Measurements from ENCODE around the gene MARS1.

MARS1 gene

DNA sequence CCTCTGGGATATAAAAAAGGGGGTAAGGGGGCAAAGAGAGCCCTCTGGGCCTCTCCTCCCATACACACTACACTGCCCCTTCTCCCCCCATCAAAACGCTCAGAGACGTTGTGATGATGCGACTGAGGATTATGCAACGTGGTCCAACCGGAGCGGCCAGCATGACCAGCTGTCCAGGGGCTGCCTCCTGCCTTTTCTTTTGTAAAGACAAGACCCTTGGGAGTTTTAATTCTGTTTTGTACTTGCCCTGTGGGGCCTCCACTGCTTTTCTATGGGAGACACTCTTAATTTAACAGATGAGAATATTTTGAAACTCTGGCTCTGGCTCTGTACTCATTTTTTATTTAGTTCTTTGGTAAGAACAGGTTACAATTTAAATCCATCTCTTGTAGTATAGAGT, 42.0 kb downstream of the MARS1 start:
- peaks cover 88% of the 10 kb centered on the region for H3K36me3 ChIP-seq (ENCODE audit: insufficient read depth, low read length)
- H2AFZ ChIP-seq (ENCODE audit: low read depth, low read length), result no peak overlapping the region
- no peaks in the 10 kb centered on the region for H3K27me3 ChIP-seq (ENCODE audit: insufficient read depth, low read length)
- H3K4me3 ChIP-seq (ENCODE audit: low read length), result no peak overlapping the region
- H3K4me1 ChIP-seq (ENCODE audit: insufficient read depth, low read length), result peaks cover 7% of the 10 kb centered on the region
- no peaks in the 10 kb centered on the region for H3K9me3 ChIP-seq (ENCODE audit: low read length)

- peaks cover 91% of the 10 kb centered on the region for H3K36me3 ChIP-seq (ENCODE audit: insufficient read depth, low read length)
- no peaks in the 10 kb centered on the region for H3K9me3 ChIP-seq (ENCODE audit: low read length)
- H3K4me1 ChIP-seq (ENCODE audit: insufficient read depth, low read length), result no peaks in the 10 kb centered on the region
- no peak overlapping the region for H2AFZ ChIP-seq (ENCODE audit: low read depth, low read length)
- no peak overlapping the region for H3K4me3 ChIP-seq (ENCODE audit: low read length)
- H3K27me3 ChIP-seq (ENCODE audit: insufficient read depth, low read length), result no peaks in the 10 kb centered on the region
These were observed 42.7 kb downstream of the MARS1 start for GRCh38 chr12:57530396-57531142.

DNA sequence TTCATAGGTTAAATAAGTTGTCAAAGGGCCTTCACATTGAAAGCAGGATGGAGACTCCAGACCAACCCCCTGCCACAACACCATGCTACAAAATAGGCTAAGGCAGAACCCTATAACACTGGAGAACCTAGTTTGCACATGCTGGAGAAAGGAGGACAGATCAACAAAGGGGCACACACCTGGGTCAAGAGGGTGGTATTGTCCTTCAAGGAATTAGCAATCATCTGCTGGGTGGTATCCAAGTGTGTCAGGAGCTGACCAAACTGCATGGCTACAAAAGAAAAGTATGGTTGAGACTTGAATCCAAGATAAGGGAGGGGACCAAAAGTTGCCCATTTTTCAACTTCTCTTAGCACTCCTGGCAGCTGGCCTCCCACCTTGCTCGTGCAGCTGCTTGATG, 44.0 kb downstream of the MARS1 start:
- H3K27me3 ChIP-seq (ENCODE audit: insufficient read depth, low read length), result no peaks in the 10 kb centered on the region
- peaks cover 88% of the 10 kb centered on the region for H3K36me3 ChIP-seq (ENCODE audit: insufficient read depth, low read length)
- no peaks in the 10 kb centered on the region for H3K4me1 ChIP-seq (ENCODE audit: insufficient read depth, low read length)
- H2AFZ ChIP-seq (ENCODE audit: low read depth, low read length), result no peak overlapping the region
- no peaks in the 10 kb centered on the region for H3K9me3 ChIP-seq (ENCODE audit: low read length)
- H3K4me3 ChIP-seq (ENCODE audit: low read length), result no peak overlapping the region

DNA sequence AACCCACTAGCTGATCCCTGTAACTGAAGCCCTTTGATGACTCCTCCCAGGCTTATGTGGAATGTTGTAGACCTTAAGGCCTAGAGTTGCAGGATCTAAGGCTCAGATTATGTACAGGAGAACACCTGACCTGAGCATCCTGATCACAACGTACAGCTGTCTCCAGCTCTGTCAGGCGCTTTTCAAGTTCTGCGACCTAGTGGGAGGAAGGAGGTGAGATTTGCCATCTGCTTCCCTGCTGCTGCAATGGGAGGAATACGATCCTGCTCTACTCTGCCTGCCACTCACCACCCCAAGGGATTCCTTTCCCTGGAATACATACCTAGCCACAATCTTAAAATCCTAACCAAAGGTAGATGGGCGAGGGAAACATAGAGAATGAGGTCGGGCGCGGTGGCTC, 45.2 kb downstream of the MARS1 start:
- Histone ChIP-seq H3K4me3 (ENCODE audit: low read length) (no peak overlapping the region), H3K9me3 (ENCODE audit: low read length) (no peaks in the 10 kb centered on the region), H3K4me1 (ENCODE audit: insufficient read depth, low read length) (no peaks in the 10 kb centered on the region), H3K36me3 (ENCODE audit: insufficient read depth, low read length) (peaks cover 85% of the 10 kb centered on the region), H3K27me3 (ENCODE audit: insufficient read depth, low read length) (no peaks in the 10 kb centered on the region), H2AFZ (ENCODE audit: low read depth, low read length) (no peak overlapping the region)

GRCh38 chr12:57534250-57534649, 46.4 kb downstream of the MARS1 start:
- H3K36me3 ChIP-seq (ENCODE audit: insufficient read depth, low read length), result peaks cover 86% of the 10 kb centered on the region

GRCh38 chr12:57534991-57535543, 47.2 kb downstream of the MARS1 start:
- H3K4me3 ChIP-seq (ENCODE audit: low read length), result no peak overlapping the region
- no peak overlapping the region for H2AFZ ChIP-seq (ENCODE audit: low read depth, low read length)
- no peaks in the 10 kb centered on the region for H3K4me1 ChIP-seq (ENCODE audit: insufficient read depth, low read length)
- H3K36me3 ChIP-seq (ENCODE audit: insufficient read depth, low read length), result peaks cover 86% of the 10 kb centered on the region
- H3K27me3 ChIP-seq (ENCODE audit: insufficient read depth, low read length), result no peaks in the 10 kb centered on the region
- no peaks in the 10 kb centered on the region for H3K9me3 ChIP-seq (ENCODE audit: low read length)

More at GRCh38 chr12:57534250-57534649, 46.4 kb downstream of the MARS1 start:
- no peak overlapping the region for H2AFZ ChIP-seq (ENCODE audit: low read depth, low read length)
- no peaks in the 10 kb centered on the region for H3K4me1 ChIP-seq (ENCODE audit: insufficient read depth, low read length)
- no peak overlapping the region for H3K4me3 ChIP-seq (ENCODE audit: low read length)
- no peaks in the 10 kb centered on the region for H3K9me3 ChIP-seq (ENCODE audit: low read length)
- H3K27me3 ChIP-seq (ENCODE audit: insufficient read depth, low read length), result no peaks in the 10 kb centered on the region

- Histone ChIP-seq H2AFZ (ENCODE audit: low read depth, low read length) (no peak overlapping the region), H3K9me3 (ENCODE audit: low read length) (no peaks in the 10 kb centered on the region), H3K4me1 (ENCODE audit: insufficient read depth, low read length) (peaks cover under 1% of the 10 kb centered on the region), H3K4me3 (ENCODE audit: low read length) (no peak overlapping the region), H3K27me3 (ENCODE audit: insufficient read depth, low read length) (no peaks in the 10 kb centered on the region), H3K36me3 (ENCODE audit: insufficient read depth, low read length) (peaks cover 83% of the 10 kb centered on the region)
These were observed 48.1 kb downstream of the MARS1 start for GRCh38 chr12:57535764-57536596.

DNA sequence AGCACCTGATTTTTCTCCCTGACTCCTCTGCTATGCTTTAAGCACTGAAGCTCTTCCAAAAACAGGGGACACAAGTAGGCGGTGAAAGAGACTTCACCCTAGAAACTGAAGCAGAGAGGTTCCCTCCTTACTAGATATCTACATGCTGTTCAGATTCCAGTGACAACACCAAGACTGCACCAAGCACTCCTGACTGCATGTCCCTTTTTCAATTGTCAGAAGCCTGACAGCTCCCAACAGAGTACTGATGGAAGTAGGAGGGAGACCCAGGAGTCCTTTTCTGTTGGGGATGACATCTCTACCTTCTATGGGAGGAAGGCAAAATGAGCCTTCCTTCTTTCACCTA, 48.7 kb downstream of the MARS1 start:
- H3K9me3 ChIP-seq (ENCODE audit: low read length), result no peaks in the 10 kb centered on the region

DNA sequence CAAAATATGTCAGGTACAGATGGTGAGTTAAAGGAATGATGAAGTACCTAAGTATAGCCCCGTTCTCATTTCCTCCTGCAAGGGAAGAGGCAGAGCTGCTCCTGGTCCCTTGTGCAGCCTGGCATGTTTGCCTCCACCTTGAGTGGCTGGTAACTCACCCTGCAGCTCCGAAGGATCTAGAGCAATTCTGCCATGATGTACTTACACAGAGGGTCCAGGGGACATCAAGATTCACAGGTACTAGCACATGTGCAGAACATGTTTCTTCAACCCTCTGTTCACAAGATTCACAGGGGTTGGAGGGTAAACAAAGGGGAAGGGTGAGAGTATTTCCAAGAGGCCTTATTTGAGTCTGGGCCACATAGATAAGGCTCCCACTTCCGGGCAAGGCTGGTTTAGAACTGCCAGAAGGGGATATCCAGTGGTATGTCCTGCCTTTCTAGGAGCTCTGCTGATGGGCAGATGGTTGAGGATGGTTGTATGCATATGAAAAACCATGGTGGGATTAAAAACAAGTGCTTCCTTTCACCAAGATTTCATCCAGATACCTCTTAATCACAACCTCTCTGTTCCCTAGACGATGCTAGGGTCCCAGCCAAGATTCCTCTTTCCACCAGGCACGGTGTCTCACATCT, 51.4 kb downstream of the MARS1 start:
- Histone ChIP-seq H3K27me3 (ENCODE audit: insufficient read depth, low read length) (no peaks in the 10 kb centered on the region), H3K36me3 (ENCODE audit: insufficient read depth, low read length) (peaks cover 56% of the 10 kb centered on the region), H3K4me3 (ENCODE audit: low read length) (no peak overlapping the region), H3K4me1 (ENCODE audit: insufficient read depth, low read length) (peaks cover 9% of the 10 kb centered on the region), H3K9me3 (ENCODE audit: low read length) (no peaks in the 10 kb centered on the region), H2AFZ (ENCODE audit: low read depth, low read length) (no peak overlapping the region)

More for the DNA sequence above, 48.7 kb downstream of the MARS1 start:
- Histone ChIP-seq H2AFZ (ENCODE audit: low read depth, low read length) (no peak overlapping the region), H3K4me3 (ENCODE audit: low read length) (no peak overlapping the region), H3K4me1 (ENCODE audit: insufficient read depth, low read length) (peaks cover 7% of the 10 kb centered on the region), H3K36me3 (ENCODE audit: insufficient read depth, low read length) (peaks cover 77% of the 10 kb centered on the region), H3K27me3 (ENCODE audit: insufficient read depth, low read length) (no peaks in the 10 kb centered on the region)

DNA sequence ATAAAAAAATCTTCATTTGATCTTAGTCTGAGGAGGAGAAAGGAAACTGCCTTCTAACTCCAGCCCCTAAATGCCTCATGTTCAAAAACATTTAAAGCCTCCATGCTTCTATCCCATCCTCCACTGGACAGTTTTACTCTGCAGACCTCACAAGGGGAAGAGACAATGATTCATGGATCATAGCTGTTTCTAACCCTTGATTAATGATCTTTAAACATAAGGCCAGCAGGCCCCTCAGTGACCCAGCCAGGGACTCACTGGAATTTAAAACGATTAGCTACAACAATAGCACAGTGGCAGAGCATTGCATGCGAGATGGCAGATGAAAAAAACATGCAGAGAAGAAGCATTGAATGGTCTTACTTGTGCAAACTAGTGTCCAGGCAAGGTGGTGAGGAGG, 53.1 kb downstream of the MARS1 start:
- Histone ChIP-seq H3K9me3 (ENCODE audit: low read length) (no peaks in the 10 kb centered on the region), H3K4me1 (ENCODE audit: insufficient read depth, low read length) (peaks cover 15% of the 10 kb centered on the region), H3K36me3 (ENCODE audit: insufficient read depth, low read length) (peaks cover 46% of the 10 kb centered on the region), H3K27me3 (ENCODE audit: insufficient read depth, low read length) (no peaks in the 10 kb centered on the region), H2AFZ (ENCODE audit: low read depth, low read length) (no peak overlapping the region), H3K4me3 (ENCODE audit: low read length) (no peak overlapping the region)

GRCh38 chr12:57541717-57542116, 53.8 kb downstream of the MARS1 start:
- H3K4me3 ChIP-seq (ENCODE audit: low read length), result no peak overlapping the region
- H2AFZ ChIP-seq (ENCODE audit: low read depth, low read length), result no peak overlapping the region
- no peaks in the 10 kb centered on the region for H3K9me3 ChIP-seq (ENCODE audit: low read length)
- H3K36me3 ChIP-seq (ENCODE audit: insufficient read depth, low read length), result peaks cover 43% of the 10 kb centered on the region
- no peaks in the 10 kb centered on the region for H3K27me3 ChIP-seq (ENCODE audit: insufficient read depth, low read length)
- peaks cover 20% of the 10 kb centered on the region for H3K4me1 ChIP-seq (ENCODE audit: insufficient read depth, low read length)

GRCh38 chr12:57543581-57543980, 55.7 kb downstream of the MARS1 start:
- H3K4me1 ChIP-seq (ENCODE audit: insufficient read depth, low read length), result peaks cover 20% of the 10 kb centered on the region
- H2AFZ ChIP-seq (ENCODE audit: low read depth, low read length), result no peak overlapping the region
- no peak overlapping the region for H3K4me3 ChIP-seq (ENCODE audit: low read length)
- H3K27me3 ChIP-seq (ENCODE audit: insufficient read depth, low read length), result peaks cover 5% of the 10 kb centered on the region
- H3K36me3 ChIP-seq (ENCODE audit: insufficient read depth, low read length), result peaks cover 29% of the 10 kb centered on the region
- H3K9me3 ChIP-seq (ENCODE audit: low read length), result no peaks in the 10 kb centered on the region

All from neuron (in vitro differentiated cells).